Prostate gland (tissue), 2 donors: ENCODE measurements around the gene RER1.

Experiments
- POLR2A ChIP-seq: fragments of 450-650 bp; IDR thresholded peaks from one replicate; pipeline ENCODE4 v1.6.1; 2016; ENCODE audit warnings: antibody characterized with exemption, mild to moderate bottlenecking
- TF ChIP-seq, protein P1 (sequence below), 4 experiments: fragments of 200-600 bp in 2 of 4; fragments of 450-650 bp in 2 of 4; sonication (generic) in 2 of 4; IDR thresholded peaks; 1 replicate in 3 of 4; 2 replicates in 1 of 4; pipeline ENCODE4 v1.5.1; 2016 to 2019; ENCODE audit warnings: antibody characterized with exemption in 4 of 4, mild to moderate bottlenecking in 2 of 4, moderate library complexity in 2 of 4

DNA sequence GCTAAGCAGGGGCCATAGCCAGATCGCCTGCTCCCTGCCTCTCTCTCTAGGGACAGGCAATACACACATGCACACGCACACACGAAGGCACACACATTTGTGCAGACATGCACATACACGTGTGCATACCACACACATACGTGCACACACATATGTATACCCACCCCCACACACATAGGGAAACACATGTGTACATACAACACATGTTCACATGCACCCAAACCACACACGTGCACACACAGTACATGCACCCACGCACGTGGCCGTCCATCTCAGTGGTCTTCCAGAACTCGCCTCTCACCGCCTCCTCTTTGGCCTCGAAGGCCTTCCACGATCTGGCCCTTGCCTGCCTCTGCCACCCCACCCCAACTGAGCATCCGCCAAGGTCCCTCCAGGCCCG is 46.0 kb downstream of the RER1 start:
- TF ChIP-seq POLR2A = no peak
- TF ChIP-seq, protein P1, sequence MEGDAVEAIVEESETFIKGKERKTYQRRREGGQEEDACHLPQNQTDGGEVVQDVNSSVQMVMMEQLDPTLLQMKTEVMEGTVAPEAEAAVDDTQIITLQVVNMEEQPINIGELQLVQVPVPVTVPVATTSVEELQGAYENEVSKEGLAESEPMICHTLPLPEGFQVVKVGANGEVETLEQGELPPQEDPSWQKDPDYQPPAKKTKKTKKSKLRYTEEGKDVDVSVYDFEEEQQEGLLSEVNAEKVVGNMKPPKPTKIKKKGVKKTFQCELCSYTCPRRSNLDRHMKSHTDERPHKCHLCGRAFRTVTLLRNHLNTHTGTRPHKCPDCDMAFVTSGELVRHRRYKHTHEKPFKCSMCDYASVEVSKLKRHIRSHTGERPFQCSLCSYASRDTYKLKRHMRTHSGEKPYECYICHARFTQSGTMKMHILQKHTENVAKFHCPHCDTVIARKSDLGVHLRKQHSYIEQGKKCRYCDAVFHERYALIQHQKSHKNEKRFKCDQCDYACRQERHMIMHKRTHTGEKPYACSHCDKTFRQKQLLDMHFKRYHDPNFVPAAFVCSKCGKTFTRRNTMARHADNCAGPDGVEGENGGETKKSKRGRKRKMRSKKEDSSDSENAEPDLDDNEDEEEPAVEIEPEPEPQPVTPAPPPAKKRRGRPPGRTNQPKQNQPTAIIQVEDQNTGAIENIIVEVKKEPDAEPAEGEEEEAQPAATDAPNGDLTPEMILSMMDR (IDR thresholded peaks at IDR 0.05) = no peak
